BJ (cell line): ENCODE measurements around the gene ASGR2. TPM values are rescaled to one million over a fixed set of nuclear protein-coding genes. Genes with fewer than 3 reads are reported as not detected.

Experiments used
- CTCF ChIA-PET: fragments of 350-600 bp; formaldehyde crosslinking; extraction: SDS; loops from one replicate; lab custom pipeline; 2021; ENCODE audit warnings: antibody characterized with exemption, inconsistent platforms; lab: Yijun Ruan, JAX
- POLR2A ChIA-PET: fragments of 300-600 bp; sonication (Branson Sonifier 250); formaldehyde crosslinking; extraction: SDS; loops from one replicate; lab custom pipeline; 2021; ENCODE audit warnings: antibody characterized with exemption; lab: Charles Lee
- DNase-seq: peaks from one replicate; pipeline ENCODE4 v3.0.0-alpha.2; 2011; ENCODE audit warnings: low read depth
- H3K27me3 ChIP-seq: 2 replicates; pipeline ENCODE4 v1.6.0; 2011; ENCODE audit warnings: low read length; ENCODE audit not compliant: control insufficient read depth, insufficient read depth
- H3K36me3 ChIP-seq: 2 replicates; pipeline ENCODE4 v1.5.1; 2011; ENCODE audit warnings: low read length; ENCODE audit not compliant: control insufficient read depth, insufficient read depth
- H3K4me3 ChIP-seq: 2 replicates; pipeline ENCODE4 v1.5.1; 2011; ENCODE audit warnings: low read depth, mild to moderate bottlenecking, control low read depth, low read length
- polyA plus RNA-seq: library from polyadenylated mRNA; depleted of rRNA; stranded (reverse); fragments of >200 nt; gene quantifications from 2 replicates; pipeline ENCODE4 v1.2.3, GENCODE V29; 2011
- TF ChIP-seq, protein P1 (sequence below): IDR thresholded peaks from 2 replicates; pipeline ENCODE4 v1.5.1; 2011; ENCODE audit warnings: low read depth, mild to moderate bottlenecking, control low read depth, inconsistent platforms, low read length, moderate library complexity; ENCODE audit not compliant: insufficient read depth

The ASGR2 gene
- polyA plus RNA-seq, 1 experiment, result not detected

DNA sequence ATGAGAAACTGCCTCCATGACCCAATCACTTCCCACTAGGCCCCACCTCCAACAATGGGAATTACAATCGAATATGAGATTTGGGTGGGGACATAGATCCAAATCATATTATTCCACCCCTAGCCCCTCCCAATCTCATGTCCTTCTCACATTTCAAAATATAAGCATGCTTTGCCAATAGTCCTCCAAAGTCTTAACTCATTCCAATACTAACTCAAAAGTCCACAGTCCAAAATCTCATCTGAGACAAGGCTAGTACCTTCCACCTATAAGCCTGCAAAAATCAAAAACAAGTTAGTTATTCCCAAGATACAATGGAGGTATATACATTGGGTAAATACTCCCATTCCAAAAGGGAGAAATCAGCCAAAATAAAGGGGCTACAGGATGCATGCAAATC lies 47.4 kb downstream of the ASGR2 start:
- ChIA-PET CTCF (no interaction called here), POLR2A (no interaction called here)
- H3K27me3 ChIP-seq, result peaks cover 9% of the 10 kb centered on the region; the same call in 1 of the 2 replicates
- TF ChIP-seq, protein P1, sequence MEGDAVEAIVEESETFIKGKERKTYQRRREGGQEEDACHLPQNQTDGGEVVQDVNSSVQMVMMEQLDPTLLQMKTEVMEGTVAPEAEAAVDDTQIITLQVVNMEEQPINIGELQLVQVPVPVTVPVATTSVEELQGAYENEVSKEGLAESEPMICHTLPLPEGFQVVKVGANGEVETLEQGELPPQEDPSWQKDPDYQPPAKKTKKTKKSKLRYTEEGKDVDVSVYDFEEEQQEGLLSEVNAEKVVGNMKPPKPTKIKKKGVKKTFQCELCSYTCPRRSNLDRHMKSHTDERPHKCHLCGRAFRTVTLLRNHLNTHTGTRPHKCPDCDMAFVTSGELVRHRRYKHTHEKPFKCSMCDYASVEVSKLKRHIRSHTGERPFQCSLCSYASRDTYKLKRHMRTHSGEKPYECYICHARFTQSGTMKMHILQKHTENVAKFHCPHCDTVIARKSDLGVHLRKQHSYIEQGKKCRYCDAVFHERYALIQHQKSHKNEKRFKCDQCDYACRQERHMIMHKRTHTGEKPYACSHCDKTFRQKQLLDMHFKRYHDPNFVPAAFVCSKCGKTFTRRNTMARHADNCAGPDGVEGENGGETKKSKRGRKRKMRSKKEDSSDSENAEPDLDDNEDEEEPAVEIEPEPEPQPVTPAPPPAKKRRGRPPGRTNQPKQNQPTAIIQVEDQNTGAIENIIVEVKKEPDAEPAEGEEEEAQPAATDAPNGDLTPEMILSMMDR, result no peak
- H3K4me3 ChIP-seq, result no peak overlapping the region
- H3K36me3 ChIP-seq, result no peaks in the 10 kb centered on the region
- no peak for DNase-seq

- Histone ChIP-seq H3K4me3 (no peak overlapping the region), H3K36me3 (no peaks in the 10 kb centered on the region), H3K27me3 (peaks cover 4% of the 10 kb centered on the region; the same call in 1 of the 2 replicates)
- TF ChIP-seq, protein P1, result no peak
- POLR2A ChIA-PET, result no interaction called here
- CTCF ChIA-PET, result interaction anchor here (1.3 to 3.1 kb wide), 5 partner anchors 12 to 73 kb away, joined by 4 to 9 read pairs (median 7); no protein-coding TSS in a partner anchor
- no peak for DNase-seq
Measured at GRCh38 chr17:7064261-7064660, 50.4 kb downstream of the ASGR2 start.

DNA sequence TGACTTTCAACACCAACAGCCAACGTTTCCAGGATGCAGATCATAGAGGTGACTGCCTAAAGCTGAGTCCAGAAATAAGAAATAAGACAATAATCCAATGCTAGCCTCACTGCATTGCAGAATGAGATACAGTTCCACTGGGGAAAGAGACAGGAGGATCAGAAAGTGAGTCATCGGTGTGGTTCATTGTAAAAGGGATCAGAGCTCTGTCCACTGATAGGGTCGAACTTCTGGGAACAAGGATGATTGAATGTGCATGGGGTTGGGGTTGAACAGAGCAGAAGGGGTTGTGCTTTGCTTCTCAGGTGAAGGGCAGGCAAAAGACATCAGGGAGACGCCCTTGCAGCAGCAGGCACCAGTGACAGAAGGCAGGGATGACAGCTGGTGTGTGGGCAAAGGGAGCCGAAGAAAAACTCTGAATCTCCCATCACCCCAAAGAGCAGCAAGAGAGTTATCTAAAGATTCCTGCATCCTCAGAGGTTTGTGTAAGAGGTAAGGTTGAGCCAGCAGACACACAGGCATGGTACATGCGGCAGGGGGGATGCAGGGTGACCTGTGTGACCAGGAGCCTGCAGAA lies 51.0 kb downstream of the ASGR2 start:
- ChIA-PET CTCF (interaction anchor here (0.6 to 3.1 kb wide), 5 partner anchors 11 to 1258 kb away, joined by 3 to 9 read pairs (median 7); no protein-coding TSS in a partner anchor), POLR2A (no interaction called here)
- H3K4me3 ChIP-seq, result no peak overlapping the region
- H3K36me3 ChIP-seq, result no peaks in the 10 kb centered on the region
- TF ChIP-seq, protein P1, result no peak
- no peak for DNase-seq
- H3K27me3 ChIP-seq, result peaks cover 4% of the 10 kb centered on the region; the same call in 1 of the 2 replicates

GRCh38 chr17:7060165-7060891 lies 54.3 kb downstream of the ASGR2 start:
- DNase-seq, result no peak
- ChIA-PET CTCF (interaction anchor here (0.7 kb wide), 1 partner anchor 15 kb away, joined by 3 read pairs; no protein-coding TSS in a partner anchor), POLR2A (no interaction called here)
- peaks cover 4% of the 10 kb centered on the region; the same call in 1 of the 2 replicates for H3K27me3 ChIP-seq
- no peak overlapping the region for H3K4me3 ChIP-seq
- no peaks in the 10 kb centered on the region for H3K36me3 ChIP-seq
- TF ChIP-seq, protein P1, result no peak

- POLR2A ChIA-PET, result no interaction called here
Measured at GRCh38 chr17:7058831-7059447, 55.7 kb downstream of the ASGR2 start.

More at GRCh38 chr17:7058831-7059447, 55.7 kb downstream of the ASGR2 start:
- DNase-seq, result no peak
- CTCF ChIA-PET, result interaction anchor here (1.2 kb wide), 1 partner anchor 78 kb away, joined by 3 read pairs; no protein-coding TSS in a partner anchor
- no peak overlapping the region for H3K4me3 ChIP-seq
- TF ChIP-seq, protein P1, result no peak
- H3K27me3 ChIP-seq, result peaks cover 5% of the 10 kb centered on the region; the same call in 1 of the 2 replicates
- no peaks in the 10 kb centered on the region for H3K36me3 ChIP-seq
